Measurements from ENCODE around the gene PATL2. TPM values are rescaled to one million over a fixed set of nuclear protein-coding genes. Genes with fewer than 3 reads are reported as not detected.

PATL2 gene
- total RNA-seq, 1 donor from 2014 or later: not detected

- Mint-ChIP-seq H3K4me3 (no peak overlapping the region), H3K36me3 (peaks cover 45% of the 10 kb centered on the region), H3K27ac (no peak overlapping the region)
Observed at GRCh38 chr15:44647637-44648036, 63.5 kb downstream of the PATL2 start.

DNA sequence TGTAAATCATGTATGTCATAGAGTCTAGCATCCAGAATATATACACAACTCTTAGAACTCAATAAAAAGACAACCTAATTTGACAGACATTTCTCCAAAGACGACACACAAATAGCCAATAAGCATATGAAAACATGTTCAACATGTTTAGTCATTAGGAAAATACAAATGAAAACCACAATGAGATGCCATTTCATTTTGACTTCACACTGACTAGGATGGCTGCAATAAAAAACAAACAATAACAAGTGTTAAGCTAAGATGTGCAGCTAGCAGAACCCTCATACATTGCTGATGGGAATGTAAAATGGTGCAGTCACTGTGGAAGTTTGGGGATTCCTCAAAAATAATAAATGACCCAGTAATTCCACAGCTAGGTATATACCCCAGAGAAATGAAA, 64.1 kb downstream of the PATL2 start:
- H3K27ac Mint-ChIP-seq: no peak overlapping the region
- Histone ChIP-seq H3K36me3 (peaks cover 23% of the 10 kb centered on the region), H4K20me1 (ENCODE audit: low read depth) (no peaks in the 10 kb centered on the region), H3K79me2 (ENCODE audit: low read depth) (peaks cover 25% of the 10 kb centered on the region), H3K4me1 (no peaks in the 10 kb centered on the region), H2AFZ (replicated peaks) (no peak overlapping the region), H3K4me3 (no peak overlapping the region), H3K27me3 (no peaks in the 10 kb centered on the region), H3K9me3 (ENCODE audit: low read depth) (peaks cover 9% of the 10 kb centered on the region), H3K4me2 (no peak overlapping the region), H3K27ac (no peak overlapping the region), H3F3A (ENCODE audit: low read depth) (no peaks in the 10 kb centered on the region), H3K9ac (no peak overlapping the region)
- H3K4me3 Mint-ChIP-seq: no peak overlapping the region
- peaks cover 45% of the 10 kb centered on the region for H3K36me3 Mint-ChIP-seq
- no peak for TF ChIP-seq EZH2 (IDR thresholded peaks at IDR 0.05)
- TF ChIP-seq EZH2phosphoT487 (IDR thresholded peaks at IDR 0.05): no peak
- TF ChIP-seq, protein P1, sequence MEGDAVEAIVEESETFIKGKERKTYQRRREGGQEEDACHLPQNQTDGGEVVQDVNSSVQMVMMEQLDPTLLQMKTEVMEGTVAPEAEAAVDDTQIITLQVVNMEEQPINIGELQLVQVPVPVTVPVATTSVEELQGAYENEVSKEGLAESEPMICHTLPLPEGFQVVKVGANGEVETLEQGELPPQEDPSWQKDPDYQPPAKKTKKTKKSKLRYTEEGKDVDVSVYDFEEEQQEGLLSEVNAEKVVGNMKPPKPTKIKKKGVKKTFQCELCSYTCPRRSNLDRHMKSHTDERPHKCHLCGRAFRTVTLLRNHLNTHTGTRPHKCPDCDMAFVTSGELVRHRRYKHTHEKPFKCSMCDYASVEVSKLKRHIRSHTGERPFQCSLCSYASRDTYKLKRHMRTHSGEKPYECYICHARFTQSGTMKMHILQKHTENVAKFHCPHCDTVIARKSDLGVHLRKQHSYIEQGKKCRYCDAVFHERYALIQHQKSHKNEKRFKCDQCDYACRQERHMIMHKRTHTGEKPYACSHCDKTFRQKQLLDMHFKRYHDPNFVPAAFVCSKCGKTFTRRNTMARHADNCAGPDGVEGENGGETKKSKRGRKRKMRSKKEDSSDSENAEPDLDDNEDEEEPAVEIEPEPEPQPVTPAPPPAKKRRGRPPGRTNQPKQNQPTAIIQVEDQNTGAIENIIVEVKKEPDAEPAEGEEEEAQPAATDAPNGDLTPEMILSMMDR (IDR thresholded peaks at IDR 0.05): no peak
- peaks cover 3% of the 10 kb centered on the region for H3K9me3 Mint-ChIP-seq
- no peak for DNase-seq (ENCODE audit: low spot score)
- no peaks in the 10 kb centered on the region for H3K27me3 Mint-ChIP-seq (ENCODE audit: insufficient read depth, low read depth)
- H3K4me1 Mint-ChIP-seq: no peaks in the 10 kb centered on the region

More at GRCh38 chr15:44647637-44648036, 63.5 kb downstream of the PATL2 start:
- no peak for DNase-seq (ENCODE audit: low spot score)
- no peak overlapping the region for H3K27ac ChIP-seq
- H4K20me1 ChIP-seq (ENCODE audit: low read depth): no peaks in the 10 kb centered on the region
- H3K27me3 Mint-ChIP-seq (ENCODE audit: insufficient read depth, low read depth): no peaks in the 10 kb centered on the region
- H3K4me1 ChIP-seq: no peaks in the 10 kb centered on the region
- peaks cover 9% of the 10 kb centered on the region for H3K9me3 ChIP-seq (ENCODE audit: low read depth)
- no peaks in the 10 kb centered on the region for H3F3A ChIP-seq (ENCODE audit: low read depth)
- H3K36me3 ChIP-seq: peaks cover 23% of the 10 kb centered on the region
- H3K9ac ChIP-seq: no peak overlapping the region
- TF ChIP-seq, protein P1 (IDR thresholded peaks at IDR 0.05): no peak
- TF ChIP-seq EZH2 (IDR thresholded peaks at IDR 0.05) (no peak), EZH2phosphoT487 (IDR thresholded peaks at IDR 0.05) (no peak)
- H3K4me1 Mint-ChIP-seq: no peaks in the 10 kb centered on the region
- no peak overlapping the region for H2AFZ ChIP-seq (replicated peaks)
- no peaks in the 10 kb centered on the region for H3K27me3 ChIP-seq
- no peak overlapping the region for H3K4me2 ChIP-seq
- H3K9me3 Mint-ChIP-seq: peaks cover 3% of the 10 kb centered on the region
- H3K4me3 ChIP-seq: no peak overlapping the region
- peaks cover 25% of the 10 kb centered on the region for H3K79me2 ChIP-seq (ENCODE audit: low read depth)

DNA sequence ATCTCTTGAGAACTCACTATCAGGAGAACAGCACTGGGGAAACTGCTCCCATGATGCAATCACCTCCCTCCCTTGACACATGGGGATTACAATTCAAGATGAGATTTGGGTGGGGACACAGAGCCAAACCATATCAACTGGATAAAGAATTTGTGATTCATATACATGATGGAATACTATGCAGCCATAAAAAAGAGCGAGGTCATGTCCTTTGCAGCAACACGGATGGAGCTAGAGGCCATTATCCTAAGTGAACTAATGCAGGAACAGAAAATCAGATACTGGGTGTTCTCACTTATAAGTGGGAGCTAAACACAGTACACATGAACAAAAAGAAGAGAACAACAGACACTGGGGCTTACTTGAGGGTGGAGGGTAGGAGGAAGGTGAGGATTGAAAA, 64.7 kb downstream of the PATL2 start:
- Mint-ChIP-seq H3K27ac (no peak overlapping the region), H3K9me3 (peaks cover 3% of the 10 kb centered on the region), H3K36me3 (peaks cover 43% of the 10 kb centered on the region), H3K27me3 (ENCODE audit: insufficient read depth, low read depth) (no peaks in the 10 kb centered on the region), H3K4me3 (no peak overlapping the region), H3K4me1 (no peaks in the 10 kb centered on the region)
- Histone ChIP-seq H3K4me1 (no peaks in the 10 kb centered on the region), H3K36me3 (peaks cover 23% of the 10 kb centered on the region), H3K79me2 (ENCODE audit: low read depth) (peaks cover 25% of the 10 kb centered on the region), H4K20me1 (ENCODE audit: low read depth) (no peaks in the 10 kb centered on the region), H3K9ac (no peak overlapping the region), H3K4me3 (no peak overlapping the region), H3K4me2 (no peak overlapping the region), H3K27me3 (no peaks in the 10 kb centered on the region), H3K27ac (no peak overlapping the region), H3K9me3 (ENCODE audit: low read depth) (peaks cover 9% of the 10 kb centered on the region), H3F3A (ENCODE audit: low read depth) (no peaks in the 10 kb centered on the region), H2AFZ (replicated peaks) (no peak overlapping the region)
- TF ChIP-seq, protein P1 (IDR thresholded peaks at IDR 0.05): no peak
- no peak for TF ChIP-seq EZH2 (IDR thresholded peaks at IDR 0.05)
- TF ChIP-seq EZH2phosphoT487 (IDR thresholded peaks at IDR 0.05): no peak
- no peak for DNase-seq (ENCODE audit: low spot score)
